Lung (tissue), 12 donors: Measurements from ENCODE around the gene FKBP9. TPM values are rescaled to one million over a fixed set of nuclear protein-coding genes. Genes with fewer than 3 reads are reported as not detected.

Source experiments
- ATAC-seq: fragments of 200-7000 bp; cut with Tn5 transposase; one replicate; pipeline ENCODE4 v1.9.1; 2020; ENCODE audit warnings: moderate number of reproducible peaks; ENCODE audit not compliant: insufficient read depth, low FRiP score
- DNase-seq, 3 donors: peaks; one replicate each; pipeline ENCODE4 v3.0.0-alpha.2; 2013 to 2017
- H3K27ac ChIP-seq, 2 donors: one replicate each; pipeline ENCODE4 v1.5.1; 2013; ENCODE audit warnings: mild to moderate bottlenecking in 2 of 2, moderate library complexity in 2 of 2, control low read depth in 1 of 2, inconsistent platforms in 1 of 2, low read depth in 1 of 2, low read length in 1 of 2
- H3K27me3 ChIP-seq, 3 donors: one replicate each; pipeline ENCODE4 v1.5.1; 2013; ENCODE audit warnings: low read length in 2 of 3; ENCODE audit not compliant: control insufficient read depth in 3 of 3, insufficient read depth in 3 of 3
- H3K36me3 ChIP-seq, 4 donors: one replicate each; pipeline ENCODE4 v1.5.1; 2013; ENCODE audit warnings: low read length in 4 of 4, mild to moderate bottlenecking in 1 of 4, moderate library complexity in 1 of 4; ENCODE audit not compliant: control insufficient read depth in 4 of 4, insufficient read depth in 4 of 4
- H3K4me1 ChIP-seq, 5 donors: one replicate each; pipeline ENCODE4 v1.5.1; 2013; ENCODE audit warnings: low read length in 5 of 5, mild to moderate bottlenecking in 2 of 5, moderate library complexity in 1 of 5; ENCODE audit not compliant: control insufficient read depth in 5 of 5, insufficient read depth in 5 of 5
- H3K4me3 ChIP-seq: one replicate; pipeline ENCODE4 v1.5.1; 2013; ENCODE audit warnings: mild to moderate bottlenecking, control low read depth, moderate library complexity
- H3K9ac ChIP-seq, 2 donors: one replicate each; pipeline ENCODE4 v1.5.1; 2013; ENCODE audit warnings: low read length in 2 of 2, control low read depth in 1 of 2; ENCODE audit not compliant: insufficient read depth in 1 of 2
- H3K9me3 ChIP-seq, 4 donors: one replicate each; pipeline ENCODE4 v1.5.1; 2013; ENCODE audit warnings: low read length in 3 of 4, mild to moderate bottlenecking in 1 of 4, moderate library complexity in 1 of 4; ENCODE audit not compliant: control insufficient read depth in 4 of 4, insufficient read depth in 3 of 4
- WGBS, 2 donors: extraction: QIAGEN DNeasy Blood & Tissue Kit; methylation state at CpG; one replicate each; pipeline ENCODE4 v1.1.7; 2013; 5-methylcytosine and 5-hydroxymethylcytosine counted together
- polyA plus RNA-seq, 2 donors: library from polyadenylated mRNA; stranded (reverse); fragments of 200-250 nt; gene quantifications; one replicate each; pipeline ENCODE4 v1.2.1, GENCODE V29; 2013
- total RNA-seq, 2 donors: library from RNA; depleted of rRNA in 1 of 2; stranded (reverse); fragments of >200 nt in 1 of 2; gene quantifications; one replicate each; pipeline ENCODE4 v1.2.1, GENCODE V29; 2014 to 2021
- TF ChIP-seq, protein P1 (sequence below): IDR thresholded peaks from 2 replicates; pipeline ENCODE4 v1.5.1; 2012; ENCODE audit warnings: mild to moderate bottlenecking; ENCODE audit errors: control extremely low read depth, extremely low read depth
- donor health status: control.
- donor health status: control.
- donor health status: Bipolar disorder and iron deficiency.
- donor health status: healthy.
- donor health status: DM: yes; HTN: yes; CAD: no.

Gene FKBP9
- total and polyA plus RNA-seq, 4 donors = 24.2 to 118 (median 74.1) TPM

DNA sequence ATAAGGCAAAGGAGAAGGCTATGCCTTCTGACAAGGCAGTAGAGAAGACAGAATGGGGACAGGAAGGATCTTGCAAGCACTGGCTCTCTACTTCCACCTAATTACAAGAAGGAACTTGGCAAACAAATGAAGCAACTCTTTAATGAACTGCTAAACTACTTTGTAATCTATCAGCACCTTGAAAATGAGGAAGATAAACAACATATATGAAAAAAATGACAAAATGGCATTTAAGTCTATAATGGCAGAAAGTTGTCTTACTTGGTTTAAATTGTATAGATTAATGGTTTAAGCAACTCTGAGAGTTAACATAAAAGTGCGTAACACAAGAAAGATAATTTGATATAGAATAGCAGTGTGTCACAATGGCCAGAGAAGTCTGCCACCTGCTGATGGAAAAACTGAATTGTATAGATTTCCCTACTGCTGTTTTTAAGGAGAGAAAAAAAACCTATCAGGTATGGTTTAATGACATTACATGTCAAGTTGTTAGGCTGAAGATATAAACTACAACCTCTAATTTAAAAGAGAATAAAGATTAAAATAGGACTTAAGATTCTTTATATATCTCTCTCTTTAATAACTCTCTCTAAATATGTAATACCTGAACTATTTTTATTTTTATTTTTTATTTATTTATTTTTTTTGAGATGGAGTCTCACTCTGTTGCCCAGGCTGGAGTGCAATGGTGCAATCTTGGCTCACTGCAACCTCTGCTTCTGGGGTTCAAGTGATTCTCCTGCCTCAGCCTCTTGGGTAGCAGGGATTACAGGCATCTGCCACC is 93.5 kb downstream of the FKBP9 start:
- Histone ChIP-seq H3K4me3 (no peak overlapping the region), H3K4me1 (peaks cover 0 to 11% (median 2%) of the 10 kb centered on the region in 5 donors), H3K9me3 (no peaks in the 10 kb centered on the region), H3K27ac (peak overlapping the region in 1 of 2 donors; percentile 29), H3K36me3 (no peaks in the 10 kb centered on the region), H3K9ac (no peak overlapping the region), H3K27me3 (no peaks in the 10 kb centered on the region)
- WGBS, 2 donors = 0 to 1% methylated on average over 1 of the region's 1 CpG
- TF ChIP-seq, protein P1, sequence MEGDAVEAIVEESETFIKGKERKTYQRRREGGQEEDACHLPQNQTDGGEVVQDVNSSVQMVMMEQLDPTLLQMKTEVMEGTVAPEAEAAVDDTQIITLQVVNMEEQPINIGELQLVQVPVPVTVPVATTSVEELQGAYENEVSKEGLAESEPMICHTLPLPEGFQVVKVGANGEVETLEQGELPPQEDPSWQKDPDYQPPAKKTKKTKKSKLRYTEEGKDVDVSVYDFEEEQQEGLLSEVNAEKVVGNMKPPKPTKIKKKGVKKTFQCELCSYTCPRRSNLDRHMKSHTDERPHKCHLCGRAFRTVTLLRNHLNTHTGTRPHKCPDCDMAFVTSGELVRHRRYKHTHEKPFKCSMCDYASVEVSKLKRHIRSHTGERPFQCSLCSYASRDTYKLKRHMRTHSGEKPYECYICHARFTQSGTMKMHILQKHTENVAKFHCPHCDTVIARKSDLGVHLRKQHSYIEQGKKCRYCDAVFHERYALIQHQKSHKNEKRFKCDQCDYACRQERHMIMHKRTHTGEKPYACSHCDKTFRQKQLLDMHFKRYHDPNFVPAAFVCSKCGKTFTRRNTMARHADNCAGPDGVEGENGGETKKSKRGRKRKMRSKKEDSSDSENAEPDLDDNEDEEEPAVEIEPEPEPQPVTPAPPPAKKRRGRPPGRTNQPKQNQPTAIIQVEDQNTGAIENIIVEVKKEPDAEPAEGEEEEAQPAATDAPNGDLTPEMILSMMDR = peak; percentile 40
- ATAC-seq = peak; percentile 71
- DNase-seq = peak; percentile 32 to 84 (median 81)

DNA sequence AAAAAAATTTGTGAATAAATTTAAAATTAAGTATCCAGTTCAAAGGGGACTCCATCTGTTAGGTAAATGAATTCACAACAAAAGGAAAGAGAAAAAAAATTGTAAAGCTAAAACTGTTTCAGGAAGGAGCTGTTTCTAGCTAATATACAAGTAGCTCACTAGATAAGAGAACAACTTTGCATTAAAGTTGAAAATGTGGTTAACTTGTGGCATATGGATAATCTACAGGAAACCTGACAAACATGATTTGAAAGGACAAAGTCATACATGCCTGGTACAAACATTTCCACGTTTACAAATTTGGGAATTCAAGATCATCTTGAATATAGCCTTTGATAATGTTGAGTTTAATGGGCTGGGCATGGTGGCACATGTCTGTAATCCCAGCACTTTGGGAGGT is 96.5 kb downstream of the FKBP9 start:
- ATAC-seq (no peak), DNase-seq (no peak)
- 14 to 51% methylated on average over 1 of the region's 1 CpG for WGBS, 2 donors
- Histone ChIP-seq H3K4me1 (peaks cover 0 to 13% (median 2%) of the 10 kb centered on the region in 5 donors), H3K27me3 (no peaks in the 10 kb centered on the region), H3K9ac (no peak overlapping the region), H3K9me3 (no peaks in the 10 kb centered on the region), H3K4me3 (no peak overlapping the region), H3K27ac (peak overlapping the region in 1 of 2 donors; percentile 47), H3K36me3 (no peaks in the 10 kb centered on the region)
- TF ChIP-seq, protein P1 = no peak

DNA sequence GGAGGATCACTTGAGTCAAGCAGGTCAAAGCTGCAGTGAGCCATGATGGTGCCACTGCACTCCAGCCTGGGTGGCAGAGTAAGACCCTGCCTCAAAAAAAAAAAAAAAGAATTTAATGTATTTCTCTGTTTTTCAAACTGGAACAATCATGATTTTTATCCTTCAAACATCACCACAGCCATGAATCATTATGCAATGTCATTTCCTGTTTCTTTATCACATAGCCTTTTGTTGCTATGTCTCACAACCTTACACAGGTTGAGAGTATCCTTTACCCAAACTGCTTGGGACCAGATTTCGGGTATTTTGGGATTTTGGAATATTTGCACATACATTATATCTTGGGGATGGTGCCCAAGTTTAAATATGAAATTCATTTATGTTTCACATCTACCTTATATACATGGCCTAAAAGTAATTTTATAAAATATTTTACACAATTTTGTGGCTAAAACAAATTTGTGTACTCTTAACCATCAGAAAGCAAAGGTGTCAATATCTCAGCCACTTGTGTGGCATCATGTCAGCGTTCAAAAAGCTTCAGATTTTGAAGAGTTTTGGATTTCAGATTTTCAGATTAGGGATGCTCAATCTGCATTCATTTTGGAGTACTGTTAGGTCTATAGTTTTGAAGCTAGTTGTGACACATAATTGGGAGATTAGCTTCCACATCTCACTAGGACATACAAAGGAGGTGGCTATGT is 97.2 kb downstream of the FKBP9 start:
- no peak overlapping the region for H3K4me3 ChIP-seq
- H3K9ac ChIP-seq = no peak overlapping the region
- TF ChIP-seq, protein P1 = no peak
- H3K36me3 ChIP-seq = no peaks in the 10 kb centered on the region
- H3K27me3 ChIP-seq = no peaks in the 10 kb centered on the region
- DNase-seq = no peak
- H3K9me3 ChIP-seq = no peaks in the 10 kb centered on the region
- 58 to 81% methylated on average over 2 of the region's 2 CpGs for WGBS, 2 donors
- H3K27ac ChIP-seq = peak overlapping the region in 1 of 2 donors; percentile 47
- H3K4me1 ChIP-seq = peaks cover 0 to 14% (median 2%) of the 10 kb centered on the region in 5 donors
- ATAC-seq = no peak
